GM19240 (cell line): Measurements from ENCODE around the gene CYP19A1.
"Not testable (repeated sequence)": the region's sequence is repeated elsewhere in the genome, so short reads cannot be mapped to it uniquely, and the experiment has no call there.

Source experiments
- DNase-seq: peaks from one replicate; pipeline ENCODE4 v3.0.0; 2011; ENCODE audit warnings: low spot score; ENCODE audit not compliant: insufficient read length

The CYP19A1 gene

GRCh38 chr15:51299187-51300015, 39.0 kb downstream of the CYP19A1 start:
- no peak for DNase-seq

GRCh38 chr15:51298620-51299019, 39.8 kb downstream of the CYP19A1 start:
- DNase-seq: no peak

GRCh38 chr15:51290720-51291119, 47.7 kb downstream of the CYP19A1 start:
- no peak for DNase-seq

DNA sequence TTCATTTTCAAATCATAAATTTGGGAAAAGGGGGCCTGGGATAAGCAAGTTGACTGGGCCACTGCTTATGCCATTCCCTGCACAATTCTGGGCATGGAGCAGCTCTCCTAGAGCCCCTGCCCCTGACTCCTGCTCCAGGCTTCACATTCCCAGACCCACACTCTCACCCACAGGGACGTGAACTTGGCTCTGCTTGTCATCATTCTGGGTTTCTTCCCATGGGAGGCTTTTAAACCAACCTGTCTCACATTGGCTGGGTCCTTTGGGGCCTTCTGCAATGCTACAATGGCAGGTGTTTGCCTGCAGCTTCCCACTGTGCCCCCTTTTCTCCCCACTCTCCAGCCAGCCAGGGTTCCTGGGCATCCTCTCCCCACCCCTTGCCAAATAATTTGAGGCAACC, 49.1 kb downstream of the CYP19A1 start:
- DNase-seq: no peak

DNA sequence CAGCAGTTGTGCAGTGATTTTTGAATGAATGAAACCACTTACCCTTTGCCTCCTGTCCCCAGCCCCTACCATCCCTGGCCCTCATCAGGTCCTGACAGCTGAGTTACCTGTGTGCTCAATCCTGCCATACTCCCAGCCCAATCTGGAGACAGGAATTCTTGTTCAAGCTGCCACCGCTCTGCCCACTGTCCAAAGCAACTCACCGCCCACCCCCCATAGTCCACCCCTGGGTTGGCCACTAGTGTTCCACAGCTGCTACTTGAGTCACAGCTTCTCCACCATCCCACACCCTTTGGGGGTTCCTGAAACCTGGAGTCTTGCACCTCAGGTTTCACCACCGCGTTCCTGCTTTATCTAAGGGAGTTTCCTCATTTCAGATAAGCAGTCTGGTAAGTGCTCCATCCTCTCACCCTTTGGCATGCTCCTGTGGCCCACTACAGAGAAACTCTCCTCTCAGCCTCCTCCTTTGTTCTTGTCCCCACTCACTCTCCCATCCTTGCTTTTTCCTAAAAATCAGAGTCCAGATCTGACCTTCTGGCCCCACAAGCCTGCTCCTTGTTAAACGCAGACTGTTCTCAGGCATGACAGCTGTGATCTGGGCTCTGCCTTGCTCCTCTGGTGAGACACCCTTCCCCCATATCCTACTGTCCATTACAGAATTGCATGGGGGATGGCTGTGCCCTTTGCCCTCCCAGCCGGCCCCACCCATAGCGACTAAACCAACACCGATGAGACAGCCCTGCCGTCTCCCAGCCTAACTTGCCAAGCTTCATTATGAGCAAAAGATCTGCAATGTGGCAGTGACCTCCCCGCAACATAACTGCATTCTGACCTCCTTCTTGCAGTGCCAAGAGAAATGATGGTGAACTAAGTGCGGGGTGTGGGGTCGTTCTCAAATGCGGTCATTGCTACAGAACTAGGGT, 50.0 kb downstream of the CYP19A1 start:
- no peak for DNase-seq

GRCh38 chr15:51286816-51287215, 51.6 kb downstream of the CYP19A1 start:
- no peak for DNase-seq

DNA sequence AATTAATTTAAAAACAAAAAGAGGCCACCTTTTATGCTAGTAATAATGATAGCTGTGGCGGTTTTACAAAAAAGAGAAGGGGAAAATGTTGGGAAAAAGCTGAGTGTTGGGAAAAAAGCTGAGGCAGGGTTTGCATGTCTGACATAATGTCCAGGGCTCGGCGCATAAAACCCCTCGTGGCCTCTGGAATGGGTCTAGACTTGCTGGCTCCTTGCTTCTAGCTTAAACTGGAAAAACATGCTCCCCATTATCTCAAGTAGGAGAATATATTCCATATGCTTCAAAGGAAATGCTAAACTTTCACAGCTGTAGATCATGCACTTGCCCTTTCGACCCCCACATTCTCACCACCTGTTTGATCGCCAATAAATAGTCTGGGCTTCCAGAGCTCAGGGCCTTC, 53.0 kb downstream of the CYP19A1 start:
- no peak for DNase-seq

- DNase-seq: no peak
Measured at GRCh38 chr15:51284871-51285270, 53.5 kb downstream of the CYP19A1 start.

- DNase-seq: no peak
Measured at GRCh38 chr15:51283026-51283425, 55.4 kb downstream of the CYP19A1 start.

GRCh38 chr15:51282241-51282640, 56.2 kb downstream of the CYP19A1 start:
- not testable (repeated sequence) for DNase-seq

- no peak for DNase-seq
Measured at GRCh38 chr15:51281368-51281967, 56.9 kb downstream of the CYP19A1 start.

DNA sequence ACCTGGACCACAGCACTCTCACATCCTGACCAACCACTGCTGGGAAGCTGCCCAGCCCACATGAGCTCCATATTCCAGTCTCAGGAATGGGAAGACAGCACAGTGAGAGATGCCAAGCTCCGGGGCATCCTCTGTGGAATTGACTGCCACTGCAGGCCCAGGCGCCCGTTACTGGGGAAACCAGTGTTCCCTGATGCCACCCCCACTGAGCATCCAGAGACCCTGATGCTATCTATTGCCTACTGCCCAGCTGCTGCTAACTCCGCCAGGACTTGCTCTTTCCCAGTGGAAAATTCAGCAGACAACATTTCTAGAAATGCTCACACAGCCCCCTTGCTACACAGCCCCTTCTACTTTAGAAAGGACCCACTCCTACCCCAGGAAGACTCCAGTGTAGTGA, 57.6 kb downstream of the CYP19A1 start:
- DNase-seq: no peak

DNA sequence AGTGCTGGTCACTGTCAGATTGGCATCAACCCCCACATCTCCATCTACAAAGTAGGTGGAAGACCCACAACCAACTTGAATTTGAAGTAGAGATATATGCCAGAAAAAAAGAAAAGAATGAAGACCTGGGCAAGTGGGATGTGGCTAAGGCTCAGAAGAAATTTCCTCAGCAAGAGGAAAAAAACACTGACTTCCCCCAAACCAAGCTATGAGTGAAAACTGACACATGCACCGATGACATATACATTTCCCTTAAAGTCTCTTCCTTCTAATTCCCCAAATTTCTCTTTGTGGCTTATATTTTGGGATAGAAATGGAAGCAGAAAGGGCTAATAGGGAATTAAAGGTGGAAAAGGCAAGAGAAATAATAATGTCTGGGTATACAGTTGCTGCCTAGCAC, 59.0 kb downstream of the CYP19A1 start:
- DNase-seq: no peak

- DNase-seq: no peak
Measured at GRCh38 chr15:51277101-51277500, 61.3 kb downstream of the CYP19A1 start.

DNA sequence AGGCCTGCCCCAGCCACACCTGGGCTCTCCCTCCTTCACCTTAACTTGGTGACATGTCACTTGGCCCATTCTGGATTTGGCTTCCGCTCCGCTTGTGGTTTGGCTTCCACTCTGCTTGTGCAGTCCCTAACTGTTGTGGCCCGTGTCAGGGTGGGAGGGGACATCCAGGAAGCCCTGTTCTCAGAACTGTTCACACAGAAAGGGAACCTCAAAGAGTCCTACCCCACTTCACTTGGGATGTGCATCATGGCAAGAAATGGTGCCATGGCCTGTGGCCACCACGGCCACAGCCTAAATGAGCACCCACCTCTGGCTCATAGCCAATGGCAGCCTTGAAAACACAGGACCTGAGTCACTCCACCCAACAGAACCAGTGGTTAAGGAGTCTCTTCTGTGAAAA, 63.4 kb downstream of the CYP19A1 start:
- no peak for DNase-seq

DNA sequence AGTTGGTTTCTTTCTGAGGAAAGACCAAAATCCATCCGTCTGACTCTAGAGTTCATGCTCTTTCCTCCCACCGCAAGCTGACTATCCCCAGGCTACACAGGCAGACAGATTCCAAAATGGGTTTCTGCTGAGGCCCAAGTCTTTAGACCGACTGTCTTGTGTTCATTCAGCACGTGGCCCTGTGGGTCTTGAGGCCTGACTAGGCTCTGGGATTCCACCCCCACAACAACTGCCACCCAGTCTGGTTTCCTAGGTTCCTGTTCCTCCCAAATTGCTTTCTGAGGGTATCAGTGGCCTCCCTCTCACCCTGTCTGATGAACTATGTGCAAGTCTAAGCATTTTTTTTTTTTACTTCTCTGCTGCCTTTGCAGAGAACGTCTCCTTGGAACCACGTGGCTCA, 67.7 kb downstream of the CYP19A1 start:
- DNase-seq: no peak

- DNase-seq: no peak
Measured at GRCh38 chr15:51269496-51269895, 68.9 kb downstream of the CYP19A1 start.

DNA sequence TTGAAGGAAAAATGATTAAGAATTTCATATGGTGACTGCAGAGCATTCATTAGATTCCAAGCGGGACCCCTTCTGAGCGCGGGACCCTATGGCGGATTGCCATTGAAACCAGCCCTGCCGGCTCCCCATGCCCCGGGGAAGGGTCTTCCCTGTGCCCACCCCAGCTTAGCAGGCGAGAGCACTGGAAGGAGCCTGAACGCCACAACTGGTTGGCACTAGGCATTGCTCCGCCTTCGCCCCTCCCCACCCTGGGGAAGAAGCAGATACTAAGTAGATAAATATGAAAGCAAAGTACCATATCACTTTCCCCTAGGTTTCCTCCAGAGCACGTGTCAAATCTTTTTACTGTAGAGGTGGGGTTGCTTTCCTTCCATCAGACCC, 70.7 kb downstream of the CYP19A1 start:
- DNase-seq: no peak

- no peak for DNase-seq
Measured at GRCh38 chr15:51267051-51267702, 71.2 kb downstream of the CYP19A1 start.

GRCh38 chr15:51266656-51267050, 71.7 kb downstream of the CYP19A1 start:
- DNase-seq: no peak

DNA sequence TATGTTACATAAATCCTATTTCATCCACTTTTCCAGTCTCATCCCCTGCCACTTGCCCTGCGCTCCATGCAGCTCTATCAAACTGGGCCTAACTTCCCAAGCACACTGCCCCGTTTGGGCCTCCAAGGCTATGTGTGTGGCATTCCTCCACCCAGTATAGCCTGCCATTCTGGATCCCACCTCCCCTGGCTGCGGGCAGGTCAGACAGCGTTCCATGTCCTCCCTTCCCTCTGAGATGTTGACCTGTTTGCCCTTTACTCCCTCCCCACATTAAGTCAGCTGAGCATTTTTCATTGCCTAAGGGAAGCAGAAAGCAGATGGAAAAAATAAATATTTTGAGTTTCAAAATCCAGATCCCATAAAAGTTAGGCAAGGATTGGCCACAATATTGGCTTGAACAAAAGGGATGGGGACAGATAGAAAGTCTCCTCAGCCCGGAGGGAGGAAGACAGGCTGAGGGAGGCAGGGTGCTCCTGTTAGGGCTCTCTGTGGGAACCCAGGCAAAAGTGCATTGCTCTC, 73.3 kb downstream of the CYP19A1 start:
- DNase-seq: no peak
